ENCODE results near the gene KCNJ3.

Gene KCNJ3

GRCh38 chr2:154740361-154740760 is 41.9 kb downstream of the KCNJ3 start:
- no peak for TF ChIP-seq ZNF274 (IDR thresholded peaks at IDR 0.05; ENCODE audit: low read depth, low read length)
- H3K4me3 ChIP-seq (ENCODE audit: low read length): no peak overlapping the region

- H3K4me3 ChIP-seq (ENCODE audit: low read length): no peak overlapping the region
- TF ChIP-seq ZNF274 (IDR thresholded peaks at IDR 0.05; ENCODE audit: low read depth, low read length): no peak
Measured at GRCh38 chr2:154758871-154759270, 60.4 kb downstream of the KCNJ3 start.

GRCh38 chr2:154762638-154763037 is 64.1 kb downstream of the KCNJ3 start:
- TF ChIP-seq ZNF274 (IDR thresholded peaks at IDR 0.05; ENCODE audit: low read depth, low read length): no peak
- H3K4me3 ChIP-seq (ENCODE audit: low read length): no peak overlapping the region

- no peak overlapping the region for H3K4me3 ChIP-seq (ENCODE audit: low read length)
- no peak for TF ChIP-seq ZNF274 (IDR thresholded peaks at IDR 0.05; ENCODE audit: low read depth, low read length)
Measured at GRCh38 chr2:154771664-154772284, 73.3 kb downstream of the KCNJ3 start.

GRCh38 chr2:154776825-154777224 is 78.3 kb downstream of the KCNJ3 start:
- no peak for TF ChIP-seq ZNF274 (IDR thresholded peaks at IDR 0.05; ENCODE audit: low read depth, low read length)
- H3K4me3 ChIP-seq (ENCODE audit: low read length): no peak overlapping the region

- H3K4me3 ChIP-seq (ENCODE audit: low read length): no peak overlapping the region
- TF ChIP-seq ZNF274 (IDR thresholded peaks at IDR 0.05; ENCODE audit: low read depth, low read length): no peak
Measured at GRCh38 chr2:154794406-154794805, 95.9 kb downstream of the KCNJ3 start.

GRCh38 chr2:154795651-154796050 is 97.2 kb downstream of the KCNJ3 start:
- no peak overlapping the region for H3K4me3 ChIP-seq (ENCODE audit: low read length)

GRCh38 chr2:154804451-154804850 is 106.0 kb downstream of the KCNJ3 start:
- TF ChIP-seq ZNF274 (IDR thresholded peaks at IDR 0.05; ENCODE audit: low read depth, low read length): no peak
- no peak overlapping the region for H3K4me3 ChIP-seq (ENCODE audit: low read length)

More at GRCh38 chr2:154795651-154796050, 97.2 kb downstream of the KCNJ3 start:
- no peak for TF ChIP-seq ZNF274 (IDR thresholded peaks at IDR 0.05; ENCODE audit: low read depth, low read length)

GRCh38 chr2:154813636-154814035 is 115.1 kb downstream of the KCNJ3 start:
- no peak overlapping the region for H3K4me3 ChIP-seq (ENCODE audit: low read length)
- no peak for TF ChIP-seq ZNF274 (IDR thresholded peaks at IDR 0.05; ENCODE audit: low read depth, low read length)

GRCh38 chr2:154814856-154815255 is 116.4 kb downstream of the KCNJ3 start:
- no peak overlapping the region for H3K4me3 ChIP-seq (ENCODE audit: low read length)
- no peak for TF ChIP-seq ZNF274 (IDR thresholded peaks at IDR 0.05; ENCODE audit: low read depth, low read length)

- TF ChIP-seq ZNF274 (IDR thresholded peaks at IDR 0.05; ENCODE audit: low read depth, low read length): no peak
- H3K4me3 ChIP-seq (ENCODE audit: low read length): no peak overlapping the region
Measured at GRCh38 chr2:154825358-154825757, 126.9 kb downstream of the KCNJ3 start.

- no peak for TF ChIP-seq ZNF274 (IDR thresholded peaks at IDR 0.05; ENCODE audit: low read depth, low read length)
- H3K4me3 ChIP-seq (ENCODE audit: low read length): no peak overlapping the region
Measured at GRCh38 chr2:154826827-154827226, 128.3 kb downstream of the KCNJ3 start.

- TF ChIP-seq ZNF274 (IDR thresholded peaks at IDR 0.05; ENCODE audit: low read depth, low read length): no peak
- H3K4me3 ChIP-seq (ENCODE audit: low read length): no peak overlapping the region
Measured at GRCh38 chr2:154827286-154827685, 128.8 kb downstream of the KCNJ3 start.

GRCh38 chr2:154832711-154833110 is 134.2 kb downstream of the KCNJ3 start:
- TF ChIP-seq ZNF274 (IDR thresholded peaks at IDR 0.05; ENCODE audit: low read depth, low read length): no peak
- no peak overlapping the region for H3K4me3 ChIP-seq (ENCODE audit: low read length)

GRCh38 chr2:154836632-154837031 is 138.1 kb downstream of the KCNJ3 start:
- no peak overlapping the region for H3K4me3 ChIP-seq (ENCODE audit: low read length)
- no peak for TF ChIP-seq ZNF274 (IDR thresholded peaks at IDR 0.05; ENCODE audit: low read depth, low read length)

- TF ChIP-seq ZNF274 (IDR thresholded peaks at IDR 0.05; ENCODE audit: low read depth, low read length): no peak
- H3K4me3 ChIP-seq (ENCODE audit: low read length): no peak overlapping the region
Measured at GRCh38 chr2:154837035-154837434, 138.5 kb downstream of the KCNJ3 start.

Measured in GM08714 (cell line).